Kidney epithelial cell (primary cell): ENCODE data around the gene ITGA4. TPM values are rescaled to one million over a fixed set of nuclear protein-coding genes. Genes with fewer than 3 reads are reported as not detected.

Experiments
- DNase-seq: peaks from one replicate; pipeline ENCODE4 v3.0.0-alpha.2; 2010; ENCODE audit warnings: low read depth
- H3K27me3 ChIP-seq: 2 replicates; pipeline ENCODE4 v1.6.0; 2011; ENCODE audit warnings: low read length; ENCODE audit not compliant: control insufficient read depth, insufficient read depth
- H3K36me3 ChIP-seq: 2 replicates; pipeline ENCODE4 v1.5.1; 2011; ENCODE audit warnings: low read length; ENCODE audit not compliant: control insufficient read depth, insufficient read depth
- H3K4me3 ChIP-seq: 2 replicates; pipeline ENCODE4 v1.5.1; 2011; ENCODE audit warnings: low read depth, mild to moderate bottlenecking, control low read depth, low read length
- total RNA-seq: library from RNA; depleted of rRNA; stranded (reverse); fragments of >200 nt; gene quantifications from 2 replicates; pipeline ENCODE4 v1.2.3, GENCODE V29; 2015
- TF ChIP-seq, protein P1 (sequence below): IDR thresholded peaks from 2 replicates; pipeline ENCODE4 v1.5.1; 2011; ENCODE audit warnings: mild to moderate bottlenecking, moderate library complexity, low read length, control low read depth, inconsistent platforms; ENCODE audit not compliant: insufficient read depth, poor library complexity, severe bottlenecking

Gene ITGA4
- total RNA-seq, 1 donor from 2014 or later, result 11.0 TPM

- TF ChIP-seq, protein P1, sequence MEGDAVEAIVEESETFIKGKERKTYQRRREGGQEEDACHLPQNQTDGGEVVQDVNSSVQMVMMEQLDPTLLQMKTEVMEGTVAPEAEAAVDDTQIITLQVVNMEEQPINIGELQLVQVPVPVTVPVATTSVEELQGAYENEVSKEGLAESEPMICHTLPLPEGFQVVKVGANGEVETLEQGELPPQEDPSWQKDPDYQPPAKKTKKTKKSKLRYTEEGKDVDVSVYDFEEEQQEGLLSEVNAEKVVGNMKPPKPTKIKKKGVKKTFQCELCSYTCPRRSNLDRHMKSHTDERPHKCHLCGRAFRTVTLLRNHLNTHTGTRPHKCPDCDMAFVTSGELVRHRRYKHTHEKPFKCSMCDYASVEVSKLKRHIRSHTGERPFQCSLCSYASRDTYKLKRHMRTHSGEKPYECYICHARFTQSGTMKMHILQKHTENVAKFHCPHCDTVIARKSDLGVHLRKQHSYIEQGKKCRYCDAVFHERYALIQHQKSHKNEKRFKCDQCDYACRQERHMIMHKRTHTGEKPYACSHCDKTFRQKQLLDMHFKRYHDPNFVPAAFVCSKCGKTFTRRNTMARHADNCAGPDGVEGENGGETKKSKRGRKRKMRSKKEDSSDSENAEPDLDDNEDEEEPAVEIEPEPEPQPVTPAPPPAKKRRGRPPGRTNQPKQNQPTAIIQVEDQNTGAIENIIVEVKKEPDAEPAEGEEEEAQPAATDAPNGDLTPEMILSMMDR, result no peak
- H3K4me3 ChIP-seq, result no peak overlapping the region
- no peaks in the 10 kb centered on the region for H3K27me3 ChIP-seq
- H3K36me3 ChIP-seq, result no peaks in the 10 kb centered on the region
- no peak for DNase-seq
These were observed 85.0 kb downstream of the ITGA4 start for GRCh38 chr2:181542170-181542569.

GRCh38 chr2:181546086-181546485, 88.9 kb downstream of the ITGA4 start:
- TF ChIP-seq, protein P1, result no peak
- no peak overlapping the region for H3K4me3 ChIP-seq

GRCh38 chr2:181552808-181553207, 95.6 kb downstream of the ITGA4 start:
- no peaks in the 10 kb centered on the region for H3K36me3 ChIP-seq
- H3K4me3 ChIP-seq, result no peak overlapping the region
- peak; percentile 67 for DNase-seq
- H3K27me3 ChIP-seq, result no peaks in the 10 kb centered on the region
- TF ChIP-seq, protein P1, result no peak

More at GRCh38 chr2:181546086-181546485, 88.9 kb downstream of the ITGA4 start:
- peak; percentile 37 for DNase-seq
- H3K27me3 ChIP-seq, result no peaks in the 10 kb centered on the region
- H3K36me3 ChIP-seq, result no peaks in the 10 kb centered on the region

DNA sequence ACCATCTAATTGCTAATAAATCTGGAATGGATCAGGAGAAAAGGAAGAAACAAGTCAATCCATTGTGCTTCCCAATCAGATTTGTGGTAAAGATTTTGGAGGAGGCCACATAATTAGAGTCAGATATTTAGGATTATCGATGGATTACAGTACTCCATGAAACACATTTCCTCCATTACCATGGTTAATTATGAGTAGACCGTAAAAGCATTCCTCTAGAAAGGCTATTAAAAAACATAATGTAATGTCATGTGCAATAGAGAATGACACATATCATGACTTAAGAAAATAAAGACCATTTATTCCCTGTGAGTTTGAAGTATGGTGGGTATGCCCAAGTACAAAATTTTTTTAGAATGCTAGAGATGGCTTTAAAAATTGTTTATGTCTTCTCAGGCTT, 96.1 kb downstream of the ITGA4 start:
- TF ChIP-seq, protein P1, result no peak
- no peaks in the 10 kb centered on the region for H3K36me3 ChIP-seq
- no peak for DNase-seq

DNA sequence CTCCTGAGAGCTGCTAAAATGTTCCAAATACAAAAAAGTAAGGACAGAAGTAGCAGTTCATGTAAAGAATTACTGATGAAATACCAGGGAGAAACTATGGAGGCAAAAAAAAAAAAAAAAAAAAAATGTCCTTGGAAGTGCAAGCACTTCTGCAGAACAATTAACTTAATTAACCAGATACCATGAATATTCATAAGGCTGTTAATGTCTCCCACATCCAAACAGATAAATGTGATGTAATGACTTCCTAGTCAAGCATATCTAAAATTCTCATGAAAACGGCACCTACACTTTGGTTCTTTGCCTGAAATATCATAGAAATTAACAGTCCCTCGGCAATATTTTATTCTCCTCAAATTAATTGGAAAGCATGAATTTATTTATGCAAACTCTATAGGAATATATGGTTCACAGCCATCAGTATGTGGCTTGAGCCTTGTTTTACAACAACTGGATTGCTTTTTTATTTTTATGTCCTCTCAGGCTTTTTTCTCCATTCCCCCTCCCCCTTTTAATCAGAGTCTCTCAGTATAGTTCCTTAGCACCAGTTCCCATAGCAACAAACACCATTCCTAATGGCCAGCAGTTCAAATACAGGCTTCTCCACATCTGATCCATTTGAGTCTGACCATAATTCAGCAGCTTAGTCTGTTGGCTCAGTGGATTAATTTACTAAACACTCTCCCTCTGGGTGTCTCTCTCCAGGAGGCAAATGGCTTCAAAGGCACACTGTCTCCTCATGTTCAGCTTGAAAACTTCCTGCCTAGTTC, 97.1 kb downstream of the ITGA4 start:
- no peak for DNase-seq
- TF ChIP-seq, protein P1, result no peak
- Histone ChIP-seq H3K4me3 (no peak overlapping the region), H3K27me3 (no peaks in the 10 kb centered on the region), H3K36me3 (no peaks in the 10 kb centered on the region)

More for the DNA sequence above, 96.1 kb downstream of the ITGA4 start:
- Histone ChIP-seq H3K4me3 (no peak overlapping the region), H3K27me3 (no peaks in the 10 kb centered on the region)

GRCh38 chr2:181558371-181558770, 101.2 kb downstream of the ITGA4 start:
- H3K4me3 ChIP-seq, result no peak overlapping the region
- no peaks in the 10 kb centered on the region for H3K36me3 ChIP-seq
- TF ChIP-seq, protein P1, result no peak
- no peak for DNase-seq
- H3K27me3 ChIP-seq, result no peaks in the 10 kb centered on the region
